Measurements from ENCODE around the gene SGMS2.

GRCh38 chr4:107913283-107913899 lies 88.7 kb downstream of the SGMS2 start:
- TF ChIP-seq POLR2AphosphoS5 (IDR thresholded peaks at IDR 0.05; ENCODE audit: low read length) (no peak), ETV6 (conservative IDR thresholded peaks at IDR 0.05 in 1 of 2, IDR thresholded peaks at IDR 0.05 in 1 of 2; ENCODE audit: borderline replicate concordance in 1 of 2, low read depth in 1 of 2) (no peak), RBBP5 (conservative IDR thresholded peaks at IDR 0.05) (no peak), MAX (IDR thresholded peaks at IDR 0.05; ENCODE audit: low read depth, low read length) (no peak), STAT3 (IDR thresholded peaks at IDR 0.05; ENCODE audit: low read depth, low read length) (no peak), POLR2A (IDR thresholded peaks at IDR 0.05; ENCODE audit: low read depth, low read length) (no peak), TCF7 (IDR thresholded peaks at IDR 0.05; ENCODE audit: borderline replicate concordance) (no peak)
